Upper lobe of left lung (tissue), 4 donors: ENCODE data around the gene LTBP4.

ENCODE experiments used
- CTCF ChIP-seq, 6 experiments: fragments of 450-650 bp in 4 of 6; fragments of 200-600 bp in 2 of 6; sonication (generic) in 2 of 6; IDR thresholded peaks; one replicate each; pipeline ENCODE4 v1.5.1; 2016 to 2019; ENCODE audit warnings: antibody characterized with exemption in 6 of 6
- EP300 ChIP-seq, 4 donors: sonication (generic); formaldehyde crosslinking; IDR thresholded peaks; one replicate each; pipeline ENCODE4 v1.5.1; 2017; ENCODE audit warnings: antibody characterized with exemption in 4 of 4, control low read depth in 2 of 4
- POLR2A ChIP-seq, 4 donors: fragments of 450-650 bp; IDR thresholded peaks; one replicate each; pipeline ENCODE4 v1.5.1; 2016 to 2017; ENCODE audit warnings: antibody characterized with exemption in 4 of 4, mild to moderate bottlenecking in 2 of 4

GRCh38 chr19:40611096-40611495 is 9.9 kb downstream of the LTBP4 start:
- TF ChIP-seq CTCF (IDR thresholded peaks at IDR 0.05) (no peak), EP300 (IDR thresholded peaks at IDR 0.05) (no peak), POLR2A (IDR thresholded peaks at IDR 0.05) (no peak)
